Caki2 (cell line): ENCODE data around the gene PRL. TPM values are rescaled to one million over a fixed set of nuclear protein-coding genes. Genes with fewer than 3 reads are reported as not detected.

Experiments
- DNase-seq: peaks from one replicate; pipeline ENCODE4 v3.0.0-alpha.2; 2015; ENCODE audit warnings: low read depth
- in situ Hi-C: cut with HindIII; loops from 2 replicates; pipeline ENCODE4 v1.10.0; 2016; ENCODE audit warnings: low sequenced_read_pairs, low pct_unique_long_range_greater_than_20kb, mixed read lengths
- total RNA-seq: library from RNA; depleted of rRNA; stranded (reverse); fragments of >200 nt; shearing (Covaris generic); gene quantifications from 2 replicates; pipeline ENCODE4 v1.2.3, GENCODE V29; 2014; ENCODE audit warnings: low replicate concordance; rRNA removed

PRL gene
- not detected in 2 replicates for total RNA-seq

GRCh38 chr6:22296936-22297335 lies at the start of gene PRL:
Gene PRL (minus strand): TSS chr6:22297036. CDS start chr6:22296982, 54 bp downstream.
- DNase-seq, result no peak
- in situ Hi-C loops, result no loop called here

- no peak for DNase-seq
- in situ Hi-C loops, result no loop called here
Measured at GRCh38 chr6:22343864-22344263, 47.0 kb upstream of the PRL start.

GRCh38 chr6:22334778-22335177 lies 37.9 kb upstream of the PRL start:
- in situ Hi-C loops, result no loop called here

GRCh38 chr6:22333802-22334201 lies 37.0 kb upstream of the PRL start:
- in situ Hi-C loops, result no loop called here
- no peak for DNase-seq

More at GRCh38 chr6:22334778-22335177, 37.9 kb upstream of the PRL start:
- DNase-seq, result no peak

GRCh38 chr6:22332711-22333110 lies 35.9 kb upstream of the PRL start:
- DNase-seq, result peak; percentile 44

GRCh38 chr6:22332216-22332615 lies 35.4 kb upstream of the PRL start:
- no peak for DNase-seq
- in situ Hi-C loops, result no loop called here

More at GRCh38 chr6:22332711-22333110, 35.9 kb upstream of the PRL start:
- in situ Hi-C loops, result no loop called here

- DNase-seq, result no peak
- in situ Hi-C loops, result no loop called here
Measured at GRCh38 chr6:22330941-22331340, 34.1 kb upstream of the PRL start.

- in situ Hi-C loops, result no loop called here
Measured at GRCh38 chr6:22328474-22328873, 31.6 kb upstream of the PRL start.

GRCh38 chr6:22327881-22328280 lies 31.0 kb upstream of the PRL start:
- in situ Hi-C loops, result no loop called here
- DNase-seq, result no peak

More at GRCh38 chr6:22328474-22328873, 31.6 kb upstream of the PRL start:
- DNase-seq, result no peak

- in situ Hi-C loops, result no loop called here
Measured at GRCh38 chr6:22326500-22326899, 29.7 kb upstream of the PRL start.

GRCh38 chr6:22325481-22325880 lies 28.6 kb upstream of the PRL start:
- in situ Hi-C loops, result no loop called here
- no peak for DNase-seq

More at GRCh38 chr6:22326500-22326899, 29.7 kb upstream of the PRL start:
- DNase-seq, result no peak

- DNase-seq, result no peak
- in situ Hi-C loops, result no loop called here
Measured at GRCh38 chr6:22323848-22324247, 27.0 kb upstream of the PRL start.

- in situ Hi-C loops, result no loop called here
- no peak for DNase-seq
Measured at GRCh38 chr6:22322103-22323030, 25.5 kb upstream of the PRL start.

- in situ Hi-C loops, result no loop called here
- peak; percentile 79 for DNase-seq
Measured at GRCh38 chr6:22320750-22321149, 23.9 kb upstream of the PRL start.

GRCh38 chr6:22318404-22318803 lies 21.6 kb upstream of the PRL start:
- in situ Hi-C loops, result no loop called here
- no peak for DNase-seq

- in situ Hi-C loops, result no loop called here
- no peak for DNase-seq
Measured at GRCh38 chr6:22313796-22314195, 17.0 kb upstream of the PRL start.

GRCh38 chr6:22308939-22309338 lies 12.1 kb upstream of the PRL start:
- no peak for DNase-seq
- in situ Hi-C loops, result no loop called here

GRCh38 chr6:22306741-22307466 lies 10.1 kb upstream of the PRL start:
- no peak for DNase-seq
- in situ Hi-C loops, result no loop called here

GRCh38 chr6:22302838-22303237 lies 6.0 kb upstream of the PRL start:
- in situ Hi-C loops, result no loop called here
- no peak for DNase-seq
